HG02981 (cell line): Measurements from ENCODE around the gene POTEG.
"Not testable (repeated sequence)": the region's sequence is repeated elsewhere in the genome, so short reads cannot be mapped to it uniquely, and the experiment has no call there.

Experiments used
- ATAC-seq: cut with Tn5 transposase; IDR thresholded peaks from one replicate; pipeline ENCODE4 v1.9.1; 2021; ENCODE audit warnings: mild to moderate bottlenecking, moderate library complexity; ENCODE audit not compliant: unreplicated experiment

Gene POTEG

GRCh38 chr14:19434241-19434640, at the start of gene POTEG:
Gene POTEG, minus strand, starts transcription at chr14:19434341. Its CDS starts 52 bp downstream, at chr14:19434289.
- ATAC-seq, result not testable (repeated sequence)

DNA sequence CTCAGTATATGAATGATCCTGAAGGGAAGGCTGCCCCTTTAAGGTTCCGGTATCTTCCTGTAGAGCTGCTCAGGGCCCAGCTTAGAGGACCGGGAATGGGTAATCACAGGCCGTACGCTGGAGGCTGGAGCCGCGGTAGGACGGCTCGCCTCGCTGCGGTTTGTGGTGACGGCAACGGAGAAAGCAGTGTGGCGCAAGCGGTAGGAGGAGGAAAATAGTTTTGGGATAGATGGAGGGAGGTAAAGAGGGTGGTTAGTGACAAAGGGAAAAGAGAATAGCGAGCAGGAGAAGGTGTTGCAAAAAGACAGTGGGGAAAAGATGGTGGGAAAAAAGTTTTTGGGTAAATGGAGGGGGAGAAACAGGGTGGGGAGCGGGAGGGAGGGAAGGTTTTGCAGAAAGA, 48.0 kb upstream of the POTEG start:
- ATAC-seq, result not testable (repeated sequence)

DNA sequence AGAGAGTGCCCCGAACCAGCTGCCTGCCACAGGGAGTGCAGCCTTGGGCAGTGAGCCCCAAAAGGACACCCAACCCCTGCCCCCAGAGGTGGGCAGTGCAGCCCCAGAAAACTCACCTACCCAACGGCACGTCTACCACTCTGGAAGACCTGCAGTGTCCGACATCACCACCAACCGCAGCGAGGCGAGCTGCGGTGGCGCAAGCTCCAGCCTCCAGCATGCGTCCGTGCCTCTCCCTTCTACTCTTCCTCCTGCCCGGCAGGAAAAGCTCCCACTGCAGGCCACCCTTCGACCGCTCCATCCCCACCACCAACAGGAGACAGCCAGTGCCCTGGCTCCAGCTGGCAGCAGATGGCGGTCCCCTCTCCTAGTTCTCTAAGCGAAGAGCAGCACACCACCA, 47.3 kb upstream of the POTEG start:
- ATAC-seq, result not testable (repeated sequence)

DNA sequence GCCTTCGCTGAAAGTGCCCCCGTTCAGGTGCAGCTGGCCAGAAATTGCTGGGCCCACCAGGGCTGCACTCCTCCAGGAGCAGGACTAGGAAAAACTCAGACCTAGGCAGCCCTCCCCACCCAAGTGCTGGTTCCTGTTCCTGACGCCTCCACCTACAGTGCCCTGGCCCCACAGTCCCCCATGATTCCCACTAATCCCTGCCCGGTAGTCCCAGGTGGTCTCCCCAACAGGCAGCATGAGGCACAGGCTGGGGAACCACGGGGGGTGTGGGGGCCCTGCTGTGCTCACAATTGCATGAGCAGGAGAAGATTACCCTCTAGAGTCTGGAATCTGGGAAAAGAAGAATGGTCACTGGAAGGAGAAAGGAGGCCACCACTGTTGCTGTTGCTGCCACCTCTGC, 46.4 kb upstream of the POTEG start:
- ATAC-seq, result not testable (repeated sequence)

GRCh38 chr14:19445761-19446160, 11.6 kb upstream of the POTEG start:
- not testable (repeated sequence) for ATAC-seq

DNA sequence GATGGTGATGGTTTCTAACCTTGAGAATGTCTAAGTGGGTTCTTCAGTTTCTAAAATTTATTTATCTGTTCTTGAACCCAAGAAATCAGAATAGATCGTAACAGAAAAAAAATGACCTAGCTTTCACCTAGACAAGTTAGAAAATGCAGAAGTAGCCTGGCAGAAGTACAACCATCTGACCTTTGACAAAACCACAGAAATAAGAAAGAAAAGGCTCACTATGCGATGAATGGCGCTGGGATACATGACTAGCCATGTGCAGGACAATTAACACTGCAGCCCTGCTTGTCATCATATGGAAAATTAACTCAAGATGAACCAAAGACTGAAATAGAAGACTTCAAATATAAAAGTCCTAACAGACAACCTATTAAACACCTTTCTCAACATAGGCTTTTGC, 5.7 kb upstream of the POTEG start:
- ATAC-seq, result not testable (repeated sequence)

GRCh38 chr14:19439219-19439618, 5.1 kb upstream of the POTEG start:
- ATAC-seq, result not testable (repeated sequence)

- not testable (repeated sequence) for ATAC-seq
Observed at GRCh38 chr14:19437126-19437443, 2.9 kb upstream of the POTEG start.

GRCh38 chr14:19436311-19437125, 2.4 kb upstream of the POTEG start:
- ATAC-seq, result not testable (repeated sequence)

- ATAC-seq, result not testable (repeated sequence)
Observed at GRCh38 chr14:19435852-19436251, 1.7 kb upstream of the POTEG start.

DNA sequence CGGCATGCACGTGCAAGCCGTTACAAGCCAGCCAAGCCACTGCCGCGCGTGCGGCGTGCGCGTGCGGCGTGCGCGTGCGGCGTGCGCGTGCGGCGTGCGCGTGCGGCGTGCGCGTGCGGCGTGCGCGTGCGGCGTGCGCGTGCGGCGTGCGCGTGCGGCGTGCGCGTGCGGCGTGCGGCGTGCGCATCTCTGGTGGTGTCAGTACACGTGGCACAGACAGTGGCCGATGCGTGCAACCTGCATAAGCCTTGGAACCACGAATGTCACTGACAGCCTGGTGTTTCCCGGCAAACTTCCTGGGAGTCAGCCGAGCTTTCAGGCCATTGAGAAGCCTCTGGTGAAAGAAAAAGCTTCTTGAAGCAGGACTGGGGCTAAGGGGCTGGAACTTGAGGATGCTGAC, 750 bp upstream of the POTEG start:
- not testable (repeated sequence) for ATAC-seq

DNA sequence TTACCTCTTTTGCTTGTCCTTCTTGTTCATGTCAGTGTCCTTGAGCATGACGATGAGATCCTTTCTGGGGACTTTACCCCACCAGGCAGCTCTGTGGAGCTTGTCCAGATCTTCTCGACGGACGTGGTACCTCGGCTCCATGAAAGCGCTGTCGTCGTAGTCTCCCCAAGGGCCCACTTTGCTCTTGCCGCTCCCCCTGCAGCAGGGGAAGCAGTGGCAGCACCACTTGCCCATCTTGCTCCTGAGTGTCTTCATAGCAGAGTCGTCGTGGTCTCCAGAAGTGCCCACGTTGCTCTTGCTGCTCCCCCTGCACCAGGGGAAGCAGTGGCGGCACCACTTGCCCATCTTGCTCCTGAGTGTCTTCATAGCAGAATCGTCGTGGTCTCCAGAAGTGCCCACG, 376 bp downstream of the POTEG start:
- ATAC-seq, result not testable (repeated sequence)

DNA sequence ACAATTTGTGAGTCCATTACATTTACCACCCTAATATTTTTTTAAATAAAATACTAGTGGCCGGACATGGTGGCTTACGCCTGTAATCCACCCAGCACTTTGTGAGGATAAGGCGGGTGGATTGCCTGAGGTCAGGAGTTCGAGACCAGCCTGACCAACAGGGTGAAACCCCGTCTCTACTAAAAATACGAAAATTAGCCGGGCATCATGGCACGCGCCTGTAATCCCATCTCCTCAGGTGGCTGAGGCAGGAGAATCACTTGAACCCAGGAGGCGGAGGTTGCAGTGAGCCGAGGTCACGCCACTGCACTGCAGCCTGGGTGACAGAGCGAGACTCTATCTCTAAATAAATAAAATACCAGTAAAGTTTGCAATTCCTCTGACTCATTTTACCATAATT, 25.6 kb downstream of the POTEG start:
- ATAC-seq, result not testable (repeated sequence)

DNA sequence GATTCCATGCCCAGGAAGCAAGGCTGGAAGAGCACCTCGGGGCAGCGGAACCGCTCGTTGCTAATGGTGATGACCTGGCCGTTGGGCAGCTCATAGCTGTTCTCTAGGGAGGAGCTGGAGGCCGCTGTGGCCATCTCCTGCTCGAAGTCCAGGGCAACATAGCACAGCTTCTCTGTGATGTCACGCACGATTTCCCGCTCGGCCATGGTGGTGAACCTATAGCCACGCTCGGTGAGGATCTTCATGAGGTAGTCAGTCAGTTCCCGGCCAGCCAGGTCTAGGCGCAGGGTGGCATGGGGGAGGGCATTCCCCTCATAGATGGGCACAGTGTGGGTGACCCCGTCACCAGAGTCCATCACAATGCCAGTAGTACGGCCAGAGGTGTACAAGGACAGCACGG, 32.0 kb downstream of the POTEG start:
- not testable (repeated sequence) for ATAC-seq

DNA sequence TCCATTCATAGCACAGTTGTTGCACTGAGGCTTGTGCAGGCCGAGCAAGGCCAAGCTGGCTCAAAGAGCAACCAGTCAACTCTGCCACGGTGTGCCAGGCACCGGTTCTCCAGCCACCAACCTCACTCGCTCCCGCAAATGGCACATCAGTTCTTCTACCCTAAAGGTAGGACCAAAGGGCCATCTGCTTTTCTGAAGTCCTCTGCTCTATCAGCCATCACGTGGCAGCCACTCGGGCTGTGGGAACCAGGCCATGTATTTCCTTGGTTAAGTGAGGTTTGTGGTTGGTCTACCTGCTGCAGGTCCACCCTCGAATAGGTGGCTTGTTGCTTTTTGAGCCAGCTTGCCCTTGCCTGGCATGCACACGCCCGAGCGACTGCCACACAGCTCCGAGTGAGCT, 39.4 kb downstream of the POTEG start:
- ATAC-seq, result not testable (repeated sequence)

DNA sequence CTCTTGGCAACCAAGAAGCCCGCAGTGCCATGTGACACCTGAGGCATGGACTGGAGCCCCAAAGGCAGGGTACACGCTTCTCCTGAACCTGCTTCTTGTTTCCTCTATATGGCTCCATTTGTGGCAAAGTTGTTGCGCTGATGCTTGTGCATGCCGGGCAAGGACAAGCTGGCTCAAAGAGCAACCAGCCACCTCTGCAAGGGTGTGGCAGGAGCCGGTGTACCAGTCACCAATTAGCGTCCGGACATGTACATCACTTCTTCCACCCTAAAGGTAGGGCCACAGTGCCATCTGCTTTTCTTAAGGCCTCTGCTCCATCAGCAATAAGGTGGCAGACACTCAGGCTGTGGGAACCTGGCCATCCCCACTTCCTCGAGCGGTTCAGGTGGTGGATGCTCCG, 43.9 kb downstream of the POTEG start:
- not testable (repeated sequence) for ATAC-seq

- ATAC-seq, result not testable (repeated sequence)
Observed at GRCh38 chr14:19388741-19389140, 45.4 kb downstream of the POTEG start.

GRCh38 chr14:19386996-19387395, 47.1 kb downstream of the POTEG start:
- not testable (repeated sequence) for ATAC-seq

- ATAC-seq, result not testable (repeated sequence)
Observed at GRCh38 chr14:19386309-19386708, 47.8 kb downstream of the POTEG start.

- not testable (repeated sequence) for ATAC-seq
Observed at GRCh38 chr14:19384088-19384781, 49.9 kb downstream of the POTEG start.

GRCh38 chr14:19383008-19383584, 51.0 kb downstream of the POTEG start:
- not testable (repeated sequence) for ATAC-seq

GRCh38 chr14:19380137-19380536, 54.0 kb downstream of the POTEG start:
- not testable (repeated sequence) for ATAC-seq
